WTC11 (cell line): ENCODE results near the gene C3orf22. TPM values are rescaled to one million over a fixed set of nuclear protein-coding genes. Genes with fewer than 3 reads are reported as not detected.

Source experiments
- ATAC-seq: fragments of 200-7000 bp; cut with Tn5 transposase; 2 replicates; pipeline ENCODE4 v1.10.0; 2021; ENCODE audit warnings: mild to moderate bottlenecking, moderate library complexity
- CTCF ChIA-PET: fragments of 300-600 bp; sonication (Branson Sonifier 250); formaldehyde crosslinking; loops from one replicate; lab custom pipeline; 2021; ENCODE audit warnings: antibody characterized with exemption; lab: Charles Lee
- POLR2A ChIA-PET: fragments of 350-600 bp; sonication (Branson Sonifier 250); formaldehyde crosslinking; loops from one replicate; lab custom pipeline; 2021; ENCODE audit warnings: antibody characterized with exemption; lab: Charles Lee
- DNase-seq: peaks from one replicate; pipeline ENCODE4 v3.0.0; 2021; ENCODE audit warnings: low spot score
- H3K27ac Mint-ChIP-seq: 2 replicates; pipeline ENCODE4 v1.8.0; 2021; ENCODE audit warnings: mixed read lengths
- H3K27me3 Mint-ChIP-seq: 2 replicates; pipeline ENCODE4 v1.8.0; 2021; ENCODE audit warnings: low read depth, mild to moderate bottlenecking, moderate library complexity, mixed read lengths
- H3K36me3 Mint-ChIP-seq: 2 replicates; pipeline ENCODE4 v1.8.0; 2021; ENCODE audit warnings: mixed read lengths
- H3K4me1 Mint-ChIP-seq: 2 replicates; pipeline ENCODE4 v1.8.0; 2022; ENCODE audit warnings: mixed read lengths
- H3K4me3 Mint-ChIP-seq: 2 replicates; pipeline ENCODE4 v1.8.0; 2021; ENCODE audit warnings: mild to moderate bottlenecking, moderate library complexity, mixed read lengths
- H3K9me3 Mint-ChIP-seq: 2 replicates; pipeline ENCODE4 v1.8.0; 2021; ENCODE audit warnings: mixed read lengths
- AFF4 ChIP-seq: sonication (generic); formaldehyde crosslinking; IDR thresholded peaks from 2 replicates; pipeline ENCODE4 v1.8.1; 2023; ENCODE audit warnings: mild to moderate bottlenecking, missing genetic modification reagents, borderline replicate concordance
- AR ChIP-seq: fragments of 250-450 bp; sonication (Bioruptor Pico); IDR thresholded peaks from 2 replicates; pipeline ENCODE4 v1.9.0; 2021; ENCODE audit warnings: mild to moderate bottlenecking
- E2F1 ChIP-seq: sonication (generic); formaldehyde crosslinking; IDR thresholded peaks from 2 replicates; pipeline ENCODE4 v1.8.0; 2022; ENCODE audit warnings: mild to moderate bottlenecking, missing genetic modification reagents
- ETV6 ChIP-seq: sonication (generic); formaldehyde crosslinking; IDR thresholded peaks from 2 replicates; pipeline ENCODE4 v1.8.1; 2022; ENCODE audit warnings: mild to moderate bottlenecking, missing genetic modification reagents
- GABPB1 ChIP-seq: sonication (generic); formaldehyde crosslinking; IDR thresholded peaks from 2 replicates; pipeline ENCODE4 v1.8.1; 2023; ENCODE audit warnings: mild to moderate bottlenecking, missing genetic modification reagents
- JUN ChIP-seq: sonication (generic); formaldehyde crosslinking; IDR thresholded peaks from 2 replicates; pipeline ENCODE4 v1.8.0; 2023; ENCODE audit warnings: mild to moderate bottlenecking, missing genetic modification reagents
- KAT7 ChIP-seq: sonication (generic); formaldehyde crosslinking; IDR thresholded peaks from 2 replicates; pipeline ENCODE4 v1.8.1; 2023; ENCODE audit warnings: missing genetic modification reagents, mild to moderate bottlenecking, borderline replicate concordance
- MAX ChIP-seq: sonication (generic); formaldehyde crosslinking; IDR thresholded peaks from 2 replicates; pipeline ENCODE4 v1.8.0; 2022; ENCODE audit warnings: mild to moderate bottlenecking, missing genetic modification reagents
- MLX ChIP-seq: sonication (generic); formaldehyde crosslinking; IDR thresholded peaks from 2 replicates; pipeline ENCODE4 v1.8.1; 2023; ENCODE audit warnings: mild to moderate bottlenecking, missing genetic modification reagents, moderate library complexity
- NFYB ChIP-seq: sonication (generic); formaldehyde crosslinking; conservative IDR thresholded peaks from 2 replicates; pipeline ENCODE4 v1.8.0; 2022; ENCODE audit warnings: low read depth, missing genetic modification reagents
- NR2C2 ChIP-seq: sonication (generic); formaldehyde crosslinking; IDR thresholded peaks from 2 replicates; pipeline ENCODE4 v1.8.0; 2022; ENCODE audit warnings: mild to moderate bottlenecking, missing genetic modification reagents
- SMAD3 ChIP-seq: sonication (generic); formaldehyde crosslinking; IDR thresholded peaks from 2 replicates; pipeline ENCODE4 v1.8.0; 2022; ENCODE audit warnings: missing genetic modification reagents, mild to moderate bottlenecking, borderline replicate concordance
- SP1 ChIP-seq: sonication (generic); formaldehyde crosslinking; conservative IDR thresholded peaks from 2 replicates; pipeline ENCODE4 v1.8.1; 2022; ENCODE audit warnings: missing genetic modification reagents
- ZNF138 ChIP-seq: sonication (generic); formaldehyde crosslinking; conservative IDR thresholded peaks from 2 replicates; pipeline ENCODE4 v1.8.1; 2022; ENCODE audit warnings: mild to moderate bottlenecking, moderate library complexity, missing genetic modification reagents
- ZNF219 ChIP-seq: sonication (generic); formaldehyde crosslinking; IDR thresholded peaks from 2 replicates; pipeline ENCODE4 v1.8.0; 2023; ENCODE audit warnings: missing genetic modification reagents, mild to moderate bottlenecking, borderline replicate concordance
- ZNF423 ChIP-seq: fragments of 250-450 bp; sonication (Bioruptor Pico); IDR thresholded peaks from 2 replicates; pipeline ENCODE4 v2.1.2; 2022; ENCODE audit warnings: mild to moderate bottlenecking, moderate library complexity
- total RNA-seq: library from RNA; stranded (reverse); gene quantifications from 3 replicates; pipeline ENCODE4 v1.2.3, GENCODE V29; 2021

The C3orf22 gene
- total RNA-seq, 1 experiment from 2014 or later, result not detected

GRCh38 chr3:126501736-126502135 lies 57.0 kb downstream of the C3orf22 start:
- H3K36me3 Mint-ChIP-seq, result no peaks in the 10 kb centered on the region
- no peak overlapping the region for H3K4me3 Mint-ChIP-seq
- POLR2A ChIA-PET, result no interaction called here
- TF ChIP-seq JUN (CRISPR knock-in tag) (no peak), AR (CRISPR knock-in tag) (no peak), ZNF219 (no peak)
- H3K27ac Mint-ChIP-seq, result 0 out of 2 replicates have a peak overlapping the region, but pooled peaks have one; percentile 30
- peaks cover 15% of the 10 kb centered on the region for H3K4me1 Mint-ChIP-seq
- CTCF ChIA-PET, result no interaction called here
- ATAC-seq (peak; percentile 34), DNase-seq (no peak)
- no peaks in the 10 kb centered on the region for H3K27me3 Mint-ChIP-seq
- no peaks in the 10 kb centered on the region for H3K9me3 Mint-ChIP-seq

GRCh38 chr3:126501054-126501453 lies 57.7 kb downstream of the C3orf22 start:
- ChIA-PET CTCF (no interaction called here), POLR2A (no interaction called here)
- DNase-seq, result no peak
- no peaks in the 10 kb centered on the region for H3K27me3 Mint-ChIP-seq
- peaks cover 15% of the 10 kb centered on the region for H3K4me1 Mint-ChIP-seq
- no peak overlapping the region for H3K4me3 Mint-ChIP-seq
- H3K27ac Mint-ChIP-seq, result no peak overlapping the region
- ATAC-seq, result no peak
- H3K36me3 Mint-ChIP-seq, result no peaks in the 10 kb centered on the region
- no peaks in the 10 kb centered on the region for H3K9me3 Mint-ChIP-seq
- TF ChIP-seq SP1, result no peak
- no peak for TF ChIP-seq MLX
- no peak for TF ChIP-seq E2F1 (CRISPR knock-in tag)
- no peak for TF ChIP-seq MAX (CRISPR knock-in tag)
- TF ChIP-seq NR2C2 (CRISPR knock-in tag), result no peak
- TF ChIP-seq NFYB (CRISPR knock-in tag), result no peak
- no peak for TF ChIP-seq ZNF138 (CRISPR knock-in tag)
- TF ChIP-seq AFF4 (CRISPR knock-in tag), result no peak
- no peak for TF ChIP-seq GABPB1 (CRISPR knock-in tag)
- no peak for TF ChIP-seq SMAD3 (CRISPR knock-in tag)
- no peak for TF ChIP-seq KAT7 (CRISPR knock-in tag)
- no peak for TF ChIP-seq JUN (CRISPR knock-in tag)
- no peak for TF ChIP-seq ZNF423
- TF ChIP-seq ETV6 (CRISPR knock-in tag), result no peak
